NCI-H446 treated with DMSO at 0.1 percent for 48 hours (cell line): ENCODE results near the gene REN.

Experiments
- DNase-seq: peaks from one replicate; lab custom pipeline; 2025; lab: John Stamatoyannopoulos, UW

REN gene

GRCh38 chr1:204166219-204166618 is at the start of gene REN:
REN (minus strand) TSS chr1:204166337; CDS start chr1:204166293, 44 bp downstream.
- DNase-seq: no peak

- no peak for DNase-seq
Observed at GRCh38 chr1:204213668-204214662, 47.8 kb upstream of the REN start, which contains the start of gene GOLT1A. GOLT1A (minus strand) TSS chr1:204213988; CDS start chr1:204213906, 82 bp downstream.

DNA sequence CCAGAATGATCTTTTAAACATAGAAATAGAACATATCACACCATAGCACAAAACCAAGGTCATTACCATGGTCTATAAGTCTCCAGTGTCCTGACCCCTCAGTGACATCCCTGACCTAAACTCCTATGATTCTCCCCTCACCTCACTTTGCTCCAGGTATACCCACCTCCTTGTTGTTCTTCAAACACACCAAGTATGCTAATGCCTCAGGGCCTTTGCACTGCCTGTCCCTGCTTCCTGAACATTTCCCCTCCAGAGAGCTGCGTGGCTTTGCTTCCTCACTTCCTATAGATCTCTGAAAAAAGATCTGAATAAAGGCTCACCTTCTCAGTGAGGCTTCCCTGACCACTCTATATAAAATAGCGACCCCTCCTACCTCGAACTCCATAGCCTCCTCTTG is 46.6 kb upstream of the REN start:
- no peak for DNase-seq

- DNase-seq: no peak
Observed at GRCh38 chr1:204211046-204211445, 44.9 kb upstream of the REN start.

- no peak for DNase-seq
Observed at GRCh38 chr1:204207136-204207616, 41.0 kb upstream of the REN start.

DNA sequence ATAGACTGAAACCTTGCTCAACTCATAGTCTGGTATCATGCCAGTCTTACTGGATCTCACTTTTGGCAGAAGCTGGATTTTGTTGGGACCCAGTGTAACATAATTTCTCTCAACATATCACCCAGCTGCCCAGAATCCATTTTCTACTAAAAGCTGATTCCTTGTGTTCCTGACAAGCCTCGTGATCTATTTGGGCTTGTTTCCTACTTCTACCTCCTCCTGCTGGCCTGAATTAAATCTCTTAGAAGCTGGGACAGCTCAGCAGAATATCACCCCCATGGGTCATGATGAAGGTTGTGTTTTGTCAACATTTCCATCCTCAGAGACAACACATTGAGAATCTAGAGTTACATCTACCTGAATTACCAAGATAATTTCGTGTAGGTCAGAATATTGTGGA is 40.0 kb upstream of the REN start:
- no peak for DNase-seq

DNA sequence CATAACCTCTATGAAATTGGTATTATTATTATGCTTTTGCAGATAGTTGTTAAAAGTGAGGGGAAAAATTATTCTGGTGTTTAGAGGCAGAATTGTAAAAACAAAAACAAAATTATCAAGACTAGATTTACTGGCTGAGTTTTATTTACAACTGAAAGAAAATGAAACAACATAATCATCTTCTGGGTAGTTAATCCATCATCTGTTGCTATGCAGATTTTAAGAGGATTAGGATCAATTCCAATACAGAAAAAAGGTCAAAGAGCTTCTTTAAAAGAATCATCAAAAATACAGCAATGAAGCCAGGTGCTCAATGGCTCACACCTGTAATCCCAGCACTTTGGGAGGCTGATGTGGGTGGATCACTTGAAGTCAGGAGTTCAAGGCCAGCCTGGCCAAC is 39.3 kb upstream of the REN start:
- no peak for DNase-seq

- no peak for DNase-seq
Observed at GRCh38 chr1:204204944-204205343, 38.8 kb upstream of the REN start.

DNA sequence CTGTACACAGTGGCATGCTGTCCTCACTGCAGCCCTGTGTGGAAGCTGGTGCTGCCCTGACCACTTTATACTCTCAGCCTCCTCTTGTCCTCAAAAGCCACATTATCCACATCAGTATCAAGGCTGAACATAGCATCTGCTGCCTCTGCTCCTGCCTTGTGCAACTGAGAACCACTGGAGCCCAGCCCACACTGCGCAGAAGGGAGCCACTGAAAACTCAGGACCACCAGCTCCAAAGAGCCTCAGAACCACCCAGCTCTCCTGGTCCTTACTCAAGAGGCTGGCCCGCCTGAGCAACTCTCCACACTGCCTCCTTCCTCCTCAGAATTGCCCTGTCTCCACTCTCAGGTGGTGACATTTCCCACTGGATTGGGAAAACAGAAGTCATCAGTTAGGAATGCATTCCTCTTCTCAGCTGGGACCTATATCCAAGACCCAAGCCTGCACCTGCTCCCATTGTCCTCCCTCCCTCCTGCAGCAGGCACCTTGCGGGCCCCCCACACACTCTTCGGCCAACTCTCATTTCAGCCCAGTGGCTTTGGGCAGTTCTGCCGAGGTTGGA is 37.1 kb upstream of the REN start:
- no peak for DNase-seq

DNA sequence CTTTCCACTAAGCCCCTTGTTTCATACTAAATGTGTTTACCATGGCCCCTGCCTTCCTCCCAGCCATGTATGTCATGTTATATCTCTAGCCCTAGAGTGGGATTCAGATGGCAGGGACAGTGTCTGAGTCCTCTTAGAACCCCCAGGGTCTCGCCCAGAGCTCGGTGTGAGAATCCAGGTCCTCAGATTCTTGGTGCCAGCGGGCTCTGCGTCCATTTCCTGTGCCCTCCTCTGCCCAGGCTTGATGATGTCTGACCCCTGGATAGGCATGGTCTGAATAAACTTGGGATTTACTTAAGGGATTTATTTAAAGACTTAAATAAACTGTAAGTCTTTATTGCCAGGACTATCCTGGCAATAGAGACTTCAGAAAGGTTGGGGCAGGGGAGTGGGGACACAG is 36.3 kb upstream of the REN start:
- no peak for DNase-seq

DNA sequence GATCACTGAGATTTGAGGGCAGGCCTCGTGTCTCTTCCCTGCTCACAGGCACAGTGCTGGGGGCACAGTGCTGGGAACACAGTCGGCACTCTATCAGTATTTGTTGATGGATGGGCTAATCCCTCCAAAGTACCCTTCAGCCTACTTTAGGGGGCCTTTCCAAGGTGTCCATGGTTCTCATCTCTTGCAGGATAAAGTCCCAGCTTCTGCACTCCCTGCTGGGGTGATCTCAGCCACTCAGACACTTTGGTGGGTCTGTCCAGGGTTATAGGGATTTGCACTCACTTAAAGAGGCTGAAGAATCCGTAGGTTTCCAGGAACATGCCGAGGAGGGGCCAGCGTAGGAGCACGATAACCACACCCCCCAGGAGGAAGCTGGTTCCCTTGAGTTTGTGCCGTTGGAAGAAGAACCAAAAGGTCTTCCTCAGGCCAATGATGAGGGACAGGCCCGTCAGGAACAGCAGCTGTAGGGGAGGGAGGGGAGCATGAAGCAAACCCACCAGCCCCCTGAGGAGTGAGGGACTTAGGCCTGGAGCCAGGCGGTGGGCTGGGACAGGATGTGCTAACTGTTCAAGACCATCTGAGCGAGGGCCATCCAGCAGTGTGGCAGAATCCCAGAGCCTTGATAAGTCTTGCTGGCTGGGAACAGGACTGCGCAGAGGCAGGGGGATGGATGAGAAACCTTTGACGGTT is 35.4 kb upstream of the REN start:
- no peak for DNase-seq

- peak; percentile 40 for DNase-seq
Observed at GRCh38 chr1:204199579-204199978, 33.4 kb upstream of the REN start.

- peak; percentile 44 for DNase-seq
Observed at GRCh38 chr1:204198348-204199340, 32.5 kb upstream of the REN start.

- DNase-seq: no peak
Observed at GRCh38 chr1:204197068-204197467, 30.9 kb upstream of the REN start.

GRCh38 chr1:204196068-204196795 is 30.1 kb upstream of the REN start, which contains the start of gene KISS1:
KISS1 (minus strand) TSS chr1:204196491; CDS start chr1:204192876, 3,615 bp downstream.
- DNase-seq: no peak

- no peak for DNase-seq
Observed at GRCh38 chr1:204194771-204195170, 28.6 kb upstream of the REN start.

DNA sequence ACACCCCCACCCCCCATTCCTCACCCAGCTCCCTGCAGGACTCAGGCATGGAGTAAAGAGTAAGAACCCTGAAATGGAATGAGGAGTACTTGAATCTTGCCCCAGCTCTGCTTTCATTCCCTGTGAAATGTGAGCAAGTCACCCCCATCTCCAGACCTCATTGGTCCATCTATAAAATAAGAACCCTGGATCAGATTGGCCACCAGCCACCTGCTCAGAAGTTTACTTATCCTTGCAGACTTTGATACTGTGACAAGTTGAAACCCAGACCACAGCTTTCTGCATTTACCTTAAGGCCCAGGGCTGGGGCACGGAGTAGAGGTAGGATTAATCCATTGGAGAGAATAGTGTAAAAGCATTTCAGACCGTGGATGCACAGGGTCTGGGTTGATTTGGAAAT is 27.9 kb upstream of the REN start:
- DNase-seq: no peak

DNA sequence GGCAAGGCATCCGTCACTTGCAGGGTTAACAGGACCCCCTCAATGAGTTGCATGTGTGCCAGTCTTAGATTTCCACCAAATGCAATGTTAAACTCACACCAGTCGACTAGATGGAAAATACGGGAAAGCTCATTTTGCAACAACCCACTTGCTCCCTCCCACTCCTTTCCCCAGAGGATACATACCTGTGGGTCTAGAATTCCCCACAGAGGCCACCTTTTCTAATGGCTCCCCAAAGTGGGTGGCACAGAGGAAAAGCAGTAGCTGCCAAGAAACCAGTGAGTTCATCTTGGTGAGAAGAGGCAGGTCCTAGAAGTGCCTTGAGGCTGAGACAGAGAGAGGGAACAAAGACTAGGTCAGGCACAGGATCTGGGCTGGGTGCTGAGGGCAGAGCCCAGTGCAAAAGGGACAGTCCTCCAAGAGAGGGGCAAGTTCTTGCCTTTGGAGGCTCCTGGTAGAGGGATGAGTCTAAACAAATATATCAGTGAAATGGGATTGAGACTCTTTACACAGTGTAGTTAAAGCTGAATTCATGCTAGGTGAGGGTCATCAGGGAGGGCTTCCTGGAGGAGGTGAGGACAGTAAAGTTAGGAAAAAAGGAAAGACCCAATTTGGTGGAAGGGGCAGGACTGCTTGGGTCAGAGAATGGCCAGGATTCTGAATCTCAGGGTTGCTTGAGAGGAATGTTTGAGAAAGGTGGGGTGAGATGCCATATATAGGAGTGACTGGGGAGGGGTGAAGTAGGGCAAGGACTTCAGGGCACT is 26.6 kb upstream of the REN start:
- no peak for DNase-seq

GRCh38 chr1:204192046-204192445 is 25.9 kb upstream of the REN start:
- DNase-seq: no peak

DNA sequence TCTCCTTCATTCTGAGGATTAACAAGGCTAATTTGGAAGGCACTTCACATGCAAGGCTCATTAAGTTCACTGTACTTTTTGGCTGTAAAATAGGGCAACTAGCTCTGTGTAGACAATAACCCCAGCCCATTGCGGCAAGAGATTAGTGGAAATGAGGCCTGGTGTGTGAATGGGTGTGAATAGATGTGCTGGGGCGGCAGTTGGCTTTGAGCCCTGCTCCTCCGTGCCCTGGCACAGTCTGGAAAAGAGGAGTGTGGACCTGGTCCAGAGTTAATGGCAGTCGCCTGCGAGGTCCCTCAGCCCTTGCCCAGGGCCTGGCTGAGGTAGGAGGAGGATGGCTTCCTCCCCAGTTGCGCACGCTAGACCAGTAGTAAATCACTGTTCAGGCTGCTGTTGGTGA is 25.3 kb upstream of the REN start:
- peak; percentile 79 for DNase-seq
